WERI-Rb-1 (cell line): ENCODE data around the gene SART3.

Experiments
- DNase-seq: peaks from one replicate; pipeline ENCODE4 v3.0.0-alpha.2; 2020
- H3K27ac ChIP-seq: fragments of 250-450 bp; sonication (Bioruptor Pico); 2 replicates; pipeline ENCODE4 v1.5.1; 2020; ENCODE audit warnings: mild to moderate bottlenecking, moderate library complexity
- H3K27me3 ChIP-seq: fragments of 250-450 bp; sonication (Bioruptor Pico); 2 replicates; pipeline ENCODE4 v1.5.1; 2021; ENCODE audit warnings: mild to moderate bottlenecking, low read depth, moderate library complexity; ENCODE audit not compliant: insufficient read depth, severe bottlenecking
- H3K36me3 ChIP-seq: fragments of 250-450 bp; sonication (Bioruptor Pico); 2 replicates; pipeline ENCODE4 v1.5.1; 2020; ENCODE audit warnings: mild to moderate bottlenecking, moderate library complexity
- H3K4me3 ChIP-seq: 2 replicates; pipeline ENCODE4 v1.5.1; 2011; ENCODE audit warnings: low read depth, mild to moderate bottlenecking, control low read depth, low read length
- H3K9me3 ChIP-seq: fragments of 250-450 bp; sonication (Bioruptor Pico); 2 replicates; pipeline ENCODE4 v1.5.1; 2021; ENCODE audit warnings: mild to moderate bottlenecking, moderate library complexity; ENCODE audit not compliant: severe bottlenecking
- CTCF ChIP-seq: IDR thresholded peaks from 2 replicates; pipeline ENCODE4 v1.5.1; 2011; ENCODE audit warnings: low read depth, mild to moderate bottlenecking, control low read depth, inconsistent platforms, low read length

Gene SART3

DNA sequence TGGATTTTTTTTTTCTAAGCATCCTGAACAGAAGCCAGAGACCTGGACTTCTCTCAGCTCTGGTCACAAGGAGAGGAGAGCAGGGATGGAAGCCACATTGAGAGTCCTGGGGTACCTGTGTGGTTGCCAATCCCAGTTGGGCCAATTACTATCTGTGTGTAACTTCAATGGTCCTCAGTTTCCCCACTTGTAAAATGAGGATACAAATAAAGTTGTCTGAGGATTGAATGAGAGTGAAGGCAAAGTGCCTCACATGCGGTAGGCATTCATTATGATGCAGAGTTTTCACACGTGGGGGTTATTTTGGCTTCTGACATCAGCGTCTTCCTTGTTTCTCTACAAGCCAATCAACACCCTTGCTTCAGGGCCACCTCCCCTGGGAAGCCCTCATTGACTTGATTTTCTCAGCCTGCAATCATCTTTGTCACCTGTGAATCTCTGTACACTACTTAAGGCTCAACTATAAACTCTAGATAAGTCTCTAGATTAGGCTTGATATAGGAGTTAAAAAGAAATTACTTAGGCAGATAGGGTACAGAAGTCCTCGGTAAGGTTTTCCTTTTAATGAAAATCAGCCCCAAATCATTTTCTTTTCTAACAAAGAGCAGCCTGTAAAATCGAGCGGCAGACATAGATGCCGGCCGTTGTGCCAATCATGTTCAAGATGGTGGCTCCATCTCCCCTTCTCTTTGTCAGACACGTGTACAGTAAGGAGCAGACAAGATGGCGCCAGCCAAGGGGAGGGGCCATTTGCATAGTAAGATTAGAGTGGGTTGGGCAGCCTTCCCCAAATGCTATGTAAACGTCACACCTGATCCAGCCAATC is 83.7 kb downstream of the SART3 start:
- H3K36me3 ChIP-seq: no peaks in the 10 kb centered on the region
- TF ChIP-seq CTCF: no peak
- no peak for DNase-seq
- H3K27me3 ChIP-seq: peaks cover 42% of the 10 kb centered on the region
- H3K4me3 ChIP-seq: no peak overlapping the region
- no peak overlapping the region for H3K27ac ChIP-seq
- H3K9me3 ChIP-seq: no peaks in the 10 kb centered on the region

DNA sequence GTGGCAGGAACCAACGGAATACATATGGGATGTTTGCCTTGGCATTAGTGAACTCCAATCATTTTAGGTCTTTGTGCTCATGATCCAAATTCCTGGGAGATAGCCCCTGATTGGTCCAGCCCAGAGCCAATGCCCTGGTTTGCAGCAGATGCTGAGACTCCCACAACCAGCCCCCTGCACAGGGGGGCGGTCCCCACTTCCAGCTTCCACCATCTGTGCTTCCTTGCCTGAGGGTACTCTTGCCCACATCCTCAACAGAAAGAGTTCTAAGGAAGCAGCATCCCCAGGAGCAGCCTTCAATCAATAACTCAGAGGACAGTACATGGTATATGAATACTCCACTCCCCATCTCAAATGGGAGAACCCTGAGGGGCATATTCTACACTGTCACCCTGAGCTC is 85.6 kb downstream of the SART3 start:
- peaks cover 48% of the 10 kb centered on the region for H3K27me3 ChIP-seq
- TF ChIP-seq CTCF: no peak
- no peaks in the 10 kb centered on the region for H3K9me3 ChIP-seq
- no peak overlapping the region for H3K27ac ChIP-seq
- no peak for DNase-seq
- no peak overlapping the region for H3K4me3 ChIP-seq
- H3K36me3 ChIP-seq: no peaks in the 10 kb centered on the region

- H3K27me3 ChIP-seq: peaks cover 49% of the 10 kb centered on the region
- no peaks in the 10 kb centered on the region for H3K36me3 ChIP-seq
Measured at GRCh38 chr12:108473400-108474055, 87.4 kb downstream of the SART3 start.

More at GRCh38 chr12:108473400-108474055, 87.4 kb downstream of the SART3 start:
- TF ChIP-seq CTCF: no peak
- DNase-seq: no peak
- H3K9me3 ChIP-seq: no peaks in the 10 kb centered on the region
- no peak overlapping the region for H3K27ac ChIP-seq
- H3K4me3 ChIP-seq: no peak overlapping the region
